IMR-90 (cell line): ENCODE data around the gene ADGRV1. TPM values are rescaled to one million over a fixed set of nuclear protein-coding genes. Genes with fewer than 3 reads are reported as not detected.

Experiments used
- ATAC-seq: fragments of 200-7000 bp; cut with Tn5 transposase; 2 replicates; pipeline ENCODE4 v1.9.1; 2020; ENCODE audit warnings: low read depth, mild to moderate bottlenecking, moderate library complexity
- BruUV-seq: library from RNA; stranded (reverse); fragments of 400-500 nt; replicated peaks from 2 replicates; lab custom pipeline; 2021; lab: Mats Ljungman, UMichigan
- CTCF ChIA-PET: fragments of 300-600 bp; formaldehyde crosslinking; extraction: SDS; loops from one replicate; lab custom pipeline; 2021; ENCODE audit warnings: antibody characterized with exemption; lab: Yijun Ruan, JAX
- POLR2A ChIA-PET: fragments of 300-600 bp; sonication (Branson Sonifier 250); formaldehyde crosslinking; loops from one replicate; lab custom pipeline; 2022; ENCODE audit warnings: antibody characterized with exemption; ENCODE audit not compliant: unreplicated experiment; lab: Charles Lee
- DNase-seq: peaks from one replicate; pipeline ENCODE4 v3.0.0; 2013
- H2AFZ ChIP-seq: replicated peaks from 2 replicates; pipeline ENCODE3; 2013; ENCODE audit warnings: low read length, mild to moderate bottlenecking; ENCODE audit not compliant: poor library complexity
- H2AK5ac ChIP-seq: 2 replicates; pipeline ENCODE4 v1.6.1; 2013; ENCODE audit warnings: low read depth, low read length, inconsistent platforms
- H2AK9ac ChIP-seq: replicated peaks from 2 replicates; pipeline ENCODE3; 2013; ENCODE audit warnings: mild to moderate bottlenecking, low read depth, low read length, moderate library complexity; ENCODE audit not compliant: poor library complexity
- H2BK120ac ChIP-seq: 2 replicates; pipeline ENCODE4 v1.6.1; 2013; ENCODE audit warnings: low read depth, low read length, inconsistent platforms
- H2BK15ac ChIP-seq: 3 replicates; pipeline ENCODE4 v1.6.1; 2013; ENCODE audit warnings: low read depth, low read length, inconsistent platforms
- H2BK20ac ChIP-seq: 2 replicates; pipeline ENCODE4 v1.6.1; 2013; ENCODE audit warnings: low read depth, mild to moderate bottlenecking, inconsistent platforms, low read length, moderate library complexity
- H2BK5ac ChIP-seq: 2 replicates; pipeline ENCODE4 v1.6.1; 2013; ENCODE audit warnings: mild to moderate bottlenecking, low read depth, low read length, inconsistent platforms; ENCODE audit not compliant: poor library complexity, severe bottlenecking
- H3K14ac ChIP-seq: replicated peaks from 2 replicates; pipeline ENCODE4 v1.6.1; 2013; ENCODE audit warnings: low read depth, low read length, inconsistent platforms
- H3K18ac ChIP-seq: 2 replicates; pipeline ENCODE4 v1.6.1; 2013; ENCODE audit warnings: low read depth, low read length, control low read depth
- H3K23ac ChIP-seq: 2 replicates; pipeline ENCODE4 v1.6.1; 2013; ENCODE audit warnings: low read depth, low read length, inconsistent platforms
- H3K27ac ChIP-seq: 2 replicates; pipeline ENCODE4 v1.5.1; 2013; ENCODE audit warnings: mild to moderate bottlenecking, control low read depth, low read length; ENCODE audit not compliant: insufficient read depth
- H3K27me3 ChIP-seq: 2 replicates; pipeline ENCODE4 v1.6.1; 2013; ENCODE audit warnings: low read length; ENCODE audit not compliant: control insufficient read depth, insufficient read depth
- H3K36me3 ChIP-seq: 2 replicates; pipeline ENCODE4 v1.6.1; 2013; ENCODE audit warnings: low read length, mixed read lengths; ENCODE audit not compliant: control insufficient read depth, insufficient read depth
- H3K4ac ChIP-seq: 2 replicates; pipeline ENCODE4 v1.6.1; 2013; ENCODE audit warnings: low read depth, low read length, inconsistent platforms
- H3K4me1 ChIP-seq: 2 replicates; pipeline ENCODE4 v1.6.1; 2013; ENCODE audit warnings: low read length, mixed read lengths; ENCODE audit not compliant: control insufficient read depth, insufficient read depth
- H3K4me2 ChIP-seq: 2 replicates; pipeline ENCODE4 v1.6.1; 2013; ENCODE audit warnings: low read depth, mild to moderate bottlenecking, control low read depth, low read length, moderate library complexity
- H3K4me3 ChIP-seq: 2 replicates; pipeline ENCODE4 v1.5.1; 2013; ENCODE audit warnings: low read depth, mild to moderate bottlenecking, control low read depth, low read length, moderate library complexity; ENCODE audit not compliant: insufficient read depth
- H3K56ac ChIP-seq: 2 replicates; pipeline ENCODE4 v1.6.1; 2013; ENCODE audit warnings: low read length, inconsistent platforms; ENCODE audit not compliant: insufficient read depth; ENCODE audit errors: extremely low read depth
- H3K79me1 ChIP-seq, 2 experiments: 2 replicates each; pipeline ENCODE4 v1.6.1; 2013; ENCODE audit warnings: low read length in 2 of 2, inconsistent platforms in 1 of 2, low read depth in 1 of 2
- H3K9ac ChIP-seq: 2 replicates; pipeline ENCODE4 v1.6.1; 2013; ENCODE audit warnings: low read depth, low read length, control low read depth
- H3K9me1 ChIP-seq: 2 replicates; pipeline ENCODE4 v1.6.1; 2013; ENCODE audit warnings: low read length, inconsistent platforms; ENCODE audit not compliant: insufficient read depth
- H3K9me3 ChIP-seq: 2 replicates; pipeline ENCODE4 v1.6.1; 2013; ENCODE audit warnings: low read length; ENCODE audit not compliant: control insufficient read depth, insufficient read depth
- H4K20me1 ChIP-seq: 2 replicates; pipeline ENCODE4 v1.6.1; 2013; ENCODE audit warnings: low read length, inconsistent platforms; ENCODE audit not compliant: insufficient read depth
- H4K5ac ChIP-seq: 2 replicates; pipeline ENCODE4 v1.6.1; 2013; ENCODE audit warnings: mild to moderate bottlenecking, low read depth, low read length, control low read depth
- H4K8ac ChIP-seq, 2 experiments: 2 replicates each; pipeline ENCODE4 v1.6.1; 2013; ENCODE audit warnings: low read depth in 2 of 2, low read length in 2 of 2, control low read depth in 1 of 2, inconsistent platforms in 1 of 2
- H4K91ac ChIP-seq: 2 replicates; pipeline ENCODE4 v1.6.1; 2013; ENCODE audit warnings: low read depth, low read length, inconsistent platforms; ENCODE audit not compliant: insufficient read depth
- BHLHE40 ChIP-seq: fragments of 150-350 bp; IDR thresholded peaks from 2 replicates; pipeline ENCODE4 v1.6.1; 2016; ENCODE audit warnings: mild to moderate bottlenecking, low read depth, low read length
- CEBPB ChIP-seq: IDR thresholded peaks from 2 replicates; pipeline ENCODE4 v1.6.1; 2012; ENCODE audit warnings: low read depth, low read length, improper control_type of control experiment
- CHD1 ChIP-seq: IDR thresholded peaks from 2 replicates; pipeline ENCODE4 v1.6.1; 2012; ENCODE audit warnings: low read depth, low read length, improper control_type of control experiment
- ELK1 ChIP-seq: fragments of 150-350 bp; IDR thresholded peaks from 2 replicates; pipeline ENCODE4 v1.6.1; 2016; ENCODE audit warnings: low read depth, mild to moderate bottlenecking, low read length, moderate library complexity, borderline replicate concordance
- FOS ChIP-seq: fragments of 150-350 bp; IDR thresholded peaks from 2 replicates; pipeline ENCODE4 v1.6.1; 2016; ENCODE audit warnings: low read depth, low read length
- MAFK ChIP-seq: IDR thresholded peaks from 2 replicates; pipeline ENCODE4 v1.6.1; 2012; ENCODE audit warnings: low read depth, low read length, improper control_type of control experiment
- MAZ ChIP-seq: IDR thresholded peaks from 2 replicates; pipeline ENCODE4 v1.6.1; 2012; ENCODE audit warnings: low read depth, mild to moderate bottlenecking, low read length, improper control_type of control experiment, moderate library complexity, borderline replicate concordance
- MXI1 ChIP-seq: IDR thresholded peaks from 2 replicates; pipeline ENCODE4 v1.6.1; 2012; ENCODE audit warnings: low read depth, mild to moderate bottlenecking, low read length, moderate library complexity, borderline replicate concordance
- NFE2L2 ChIP-seq: fragments of 150-350 bp; IDR thresholded peaks from 2 replicates; pipeline ENCODE4 v1.6.1; 2016; ENCODE audit warnings: low read depth, mild to moderate bottlenecking, low read length
- POLR2A ChIP-seq: IDR thresholded peaks from 2 replicates; pipeline ENCODE4 v1.6.1; 2012; ENCODE audit warnings: mild to moderate bottlenecking, low read depth, low read length
- RAD21 ChIP-seq: IDR thresholded peaks from 2 replicates; pipeline ENCODE4 v1.6.1; 2012; ENCODE audit warnings: low read length, improper control_type of control experiment
- RCOR1 ChIP-seq: IDR thresholded peaks from 2 replicates; pipeline ENCODE4 v1.6.1; 2012; ENCODE audit warnings: mild to moderate bottlenecking, low read length, improper control_type of control experiment; ENCODE audit not compliant: insufficient replicate concordance
- RFX5 ChIP-seq: IDR thresholded peaks from 2 replicates; pipeline ENCODE4 v1.8.0; 2012; ENCODE audit warnings: low read depth, mild to moderate bottlenecking, low read length, moderate library complexity
- SMC3 ChIP-seq: fragments of 150-350 bp; IDR thresholded peaks from 2 replicates; pipeline ENCODE4 v1.6.1; 2016; ENCODE audit warnings: low read depth, mild to moderate bottlenecking, antibody characterized with exemption, low read length, moderate library complexity
- USF2 ChIP-seq: fragments of 150-350 bp; IDR thresholded peaks from 2 replicates; pipeline ENCODE4 v1.6.1; 2017; ENCODE audit warnings: mild to moderate bottlenecking, antibody characterized with exemption, low read length, low read depth
- dilution Hi-C: fragments of 300-500 bp; cut with HindIII; formaldehyde crosslinking; loops from one replicate; pipeline ENCODE4 v1.14.3; 2018; ENCODE audit warnings: low sequenced_read_pairs; ENCODE audit not compliant: unreplicated experiment
- in situ Hi-C: fragments of 300-500 bp; cut with MboI; formaldehyde crosslinking; loops from 3 replicates; pipeline ENCODE4 v1.14.3; 2019; ENCODE audit warnings: low sequenced_read_pairs, inconsistent platforms, mixed read lengths
- intact Hi-C: fragments of 100-400 bp; cut with micrococcal nuclease; formaldehyde crosslinking; loops from 2 replicates; pipeline ENCODE4 v1.10.0; 2022
- polyA plus RNA-seq, 3 experiments: library from polyadenylated mRNA; depleted of rRNA; stranded (reverse); fragments of >200 nt; gene quantifications; 2 replicates each; pipeline ENCODE4 v1.2.3, GENCODE V29; 2012; ENCODE audit warnings: low replicate concordance in 1 of 3
- total RNA-seq: library from RNA; depleted of rRNA; stranded (reverse); fragments of >200 nt; gene quantifications from 2 replicates; pipeline ENCODE4 v1.2.3, GENCODE V29; 2012
- TF ChIP-seq, protein P1 (sequence below): conservative IDR thresholded peaks from 2 replicates; pipeline ENCODE4 v1.5.1; 2012; ENCODE audit warnings: mild to moderate bottlenecking, low read depth, low read length, improper control_type of control experiment

Gene ADGRV1
- total and polyA plus RNA-seq, 2 of the 4 experiments (the other 2 are of a cell fraction): under 0.01 TPM; not detected in 1

DNA sequence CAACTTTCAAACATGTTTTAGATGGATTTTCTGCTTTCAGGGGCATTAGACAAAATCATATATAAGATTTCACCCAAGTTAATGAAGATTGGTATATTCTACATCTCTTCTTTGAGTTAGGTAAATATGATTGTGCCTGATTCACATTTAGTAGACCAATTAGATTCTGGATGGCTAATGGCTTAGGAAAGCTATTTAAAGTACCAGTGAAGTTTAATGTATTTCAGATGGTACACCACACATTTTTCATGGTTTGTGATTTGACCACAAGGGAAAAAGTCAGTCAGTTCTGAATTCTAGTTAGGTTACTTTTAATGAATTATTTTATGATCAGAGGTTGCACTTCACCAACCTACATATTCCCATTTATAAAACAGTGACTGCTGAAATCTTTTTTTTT is 409.7 kb downstream of the ADGRV1 start:
- Histone ChIP-seq H2AK5ac (no peak overlapping the region), H3K36me3 (no peaks in the 10 kb centered on the region), H3K79me1 (no peaks in the 10 kb centered on the region), H4K8ac (no peak overlapping the region), H2AFZ (no peak overlapping the region), H4K5ac (no peak overlapping the region), H2BK20ac (no peak overlapping the region), H3K18ac (no peak overlapping the region), H3K4ac (no peak overlapping the region), H3K4me2 (no peak overlapping the region), H3K4me3 (no peak overlapping the region), H3K27me3 (no peaks in the 10 kb centered on the region; the same call in 1 of the 2 replicates), H2BK120ac (no peak overlapping the region), H3K4me1 (no peaks in the 10 kb centered on the region), H4K20me1 (no peaks in the 10 kb centered on the region), H2BK5ac (no peak overlapping the region), H4K91ac (no peak overlapping the region), H3K56ac (no peak overlapping the region), H3K27ac (no peak overlapping the region), H3K9ac (no peak overlapping the region), H3K9me3 (no peaks in the 10 kb centered on the region; the same call in 1 of the 2 replicates), H3K14ac (no peak overlapping the region), H3K9me1 (no peaks in the 10 kb centered on the region), H2AK9ac (no peak overlapping the region), H2BK15ac (no peak overlapping the region), H3K23ac (no peak overlapping the region)
- in situ Hi-C loops (no loop called here), dilution Hi-C loops (no loop called here), intact Hi-C loops (no loop called here)
- BruUV-seq: no TSS peak
- ATAC-seq (no peak), DNase-seq (no peak)
- TF ChIP-seq ELK1 (no peak), MXI1 (no peak), MAZ (no peak), SMC3 (no peak), POLR2A (no peak), CHD1 (no peak), NFE2L2 (no peak), RFX5 (no peak), MAFK (no peak), RAD21 (no peak), USF2 (no peak), CEBPB (no peak), BHLHE40 (no peak), RCOR1 (no peak), FOS (no peak)
- TF ChIP-seq, protein P1, sequence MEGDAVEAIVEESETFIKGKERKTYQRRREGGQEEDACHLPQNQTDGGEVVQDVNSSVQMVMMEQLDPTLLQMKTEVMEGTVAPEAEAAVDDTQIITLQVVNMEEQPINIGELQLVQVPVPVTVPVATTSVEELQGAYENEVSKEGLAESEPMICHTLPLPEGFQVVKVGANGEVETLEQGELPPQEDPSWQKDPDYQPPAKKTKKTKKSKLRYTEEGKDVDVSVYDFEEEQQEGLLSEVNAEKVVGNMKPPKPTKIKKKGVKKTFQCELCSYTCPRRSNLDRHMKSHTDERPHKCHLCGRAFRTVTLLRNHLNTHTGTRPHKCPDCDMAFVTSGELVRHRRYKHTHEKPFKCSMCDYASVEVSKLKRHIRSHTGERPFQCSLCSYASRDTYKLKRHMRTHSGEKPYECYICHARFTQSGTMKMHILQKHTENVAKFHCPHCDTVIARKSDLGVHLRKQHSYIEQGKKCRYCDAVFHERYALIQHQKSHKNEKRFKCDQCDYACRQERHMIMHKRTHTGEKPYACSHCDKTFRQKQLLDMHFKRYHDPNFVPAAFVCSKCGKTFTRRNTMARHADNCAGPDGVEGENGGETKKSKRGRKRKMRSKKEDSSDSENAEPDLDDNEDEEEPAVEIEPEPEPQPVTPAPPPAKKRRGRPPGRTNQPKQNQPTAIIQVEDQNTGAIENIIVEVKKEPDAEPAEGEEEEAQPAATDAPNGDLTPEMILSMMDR: no peak
- POLR2A ChIA-PET: interaction anchor here (0.8 kb wide), 1 partner anchor 529 kb away, joined by 6 read pairs; no protein-coding TSS in a partner anchor
- CTCF ChIA-PET: no interaction called here
